ENCODE measurements around the gene OOSP4B. TPM values are rescaled to one million over a fixed set of nuclear protein-coding genes. Genes with fewer than 3 reads are reported as not detected.
"Not testable (repeated sequence)": the region's sequence is repeated elsewhere in the genome, so short reads cannot be mapped to it uniquely, and the experiment has no call there.

Gene OOSP4B
- total and polyA plus RNA-seq, 4 experiments from 2014 or later = not detected

DNA sequence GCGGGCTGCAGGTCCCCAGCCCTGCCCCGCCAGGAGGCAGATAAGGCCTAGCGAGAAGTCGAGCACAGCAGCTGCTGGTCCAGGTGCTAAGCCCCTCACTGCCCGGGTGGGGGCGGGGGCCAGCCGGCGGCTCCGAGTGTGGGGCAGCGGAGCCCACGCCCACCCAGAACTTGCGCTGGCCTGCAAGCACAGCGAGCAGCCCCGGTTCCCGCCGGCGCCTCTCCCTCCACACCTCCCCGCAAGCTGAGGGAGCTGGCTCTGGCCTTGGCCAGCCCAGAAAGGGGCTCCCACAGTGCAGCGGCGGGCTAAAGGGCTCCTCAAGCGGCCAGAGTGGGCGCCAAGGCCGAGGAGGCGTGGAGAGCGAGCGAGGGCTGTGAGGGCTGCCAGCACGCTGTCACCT lies 3.4 kb downstream of the OOSP4B start:
- CTCF ChIA-PET (ENCODE audit: partially characterized antibody); DNase-seq: not testable (repeated sequence)

DNA sequence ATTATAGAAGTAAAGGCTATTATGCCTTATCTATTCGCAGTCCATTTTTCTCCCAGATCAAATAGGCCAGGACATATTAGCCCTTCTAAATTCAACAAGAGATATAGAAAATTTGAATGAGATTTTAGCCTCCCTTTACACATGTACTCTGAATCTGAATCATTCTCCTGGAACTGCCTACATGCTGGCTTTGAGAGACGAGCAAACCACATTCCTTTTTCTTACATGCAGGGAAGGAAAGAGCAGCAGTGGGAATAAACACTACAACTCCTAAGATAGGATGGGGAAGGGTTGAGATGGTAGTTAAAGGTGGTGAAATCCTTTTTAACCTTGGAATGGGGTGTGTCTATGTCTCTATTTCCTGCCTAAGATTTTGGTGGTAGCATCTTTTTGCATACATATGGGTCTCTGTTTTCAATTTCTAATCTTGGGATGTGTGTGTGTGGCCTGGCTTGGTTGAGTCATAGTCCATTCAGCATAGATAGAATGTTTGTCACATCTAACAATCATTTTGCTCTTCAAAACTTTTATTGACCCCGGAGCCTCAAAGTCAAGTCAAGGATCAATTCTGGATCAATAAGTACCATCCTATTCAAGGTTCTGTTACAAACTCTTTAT lies 12.1 kb downstream of the OOSP4B start:
- no peaks in the 10 kb centered on the region for H3K9me3 Mint-ChIP-seq
- H3K27me3 ChIP-seq (ENCODE audit: insufficient read depth, low read length) = no peaks in the 10 kb centered on the region
- no peaks in the 10 kb centered on the region for H3K4me1 ChIP-seq (ENCODE audit: insufficient read depth, low read length)
- no peak overlapping the region for H3K27ac ChIP-seq (ENCODE audit: low read depth, low read length)
- no peak overlapping the region for H3K4me3 Mint-ChIP-seq
- H3K4me3 ChIP-seq (ENCODE audit: low read length in 2 of 2) = no peak overlapping the region
- POLR2A ChIA-PET (ENCODE audit: partially characterized antibody) = no interaction called here
- no peak overlapping the region for H3K27ac Mint-ChIP-seq
- H3K36me3 ChIP-seq (ENCODE audit: insufficient read depth, low read length) = no peaks in the 10 kb centered on the region
- peaks cover 2 to 3% of the 10 kb centered on the region in 2 donors for H3K27me3 Mint-ChIP-seq
- intact Hi-C loops (cut with micrococcal nuclease) = no loop called here
- H3K9me3 ChIP-seq (ENCODE audit: control insufficient read depth in 1 of 2, low read length in 2 of 2) = no peaks in the 10 kb centered on the region
- H3K4me1 Mint-ChIP-seq = no peaks in the 10 kb centered on the region
- H3K36me3 Mint-ChIP-seq = no peaks in the 10 kb centered on the region
- CTCF ChIA-PET (ENCODE audit: partially characterized antibody) = no interaction called here
- DNase-seq = no peak

More for the DNA sequence above, 3.4 kb downstream of the OOSP4B start:
- H3K27ac ChIP-seq (ENCODE audit: low read depth, low read length); H3K27ac Mint-ChIP-seq; H3K9me3 ChIP-seq (ENCODE audit: control insufficient read depth in 1 of 2, low read length in 2 of 2); H3K27me3 ChIP-seq (ENCODE audit: insufficient read depth, low read length); H3K4me1 ChIP-seq (ENCODE audit: insufficient read depth, low read length); H3K27me3 Mint-ChIP-seq; H3K4me3 Mint-ChIP-seq; POLR2A ChIA-PET (ENCODE audit: partially characterized antibody); H3K36me3 Mint-ChIP-seq; H3K36me3 ChIP-seq (ENCODE audit: insufficient read depth, low read length); H3K4me1 Mint-ChIP-seq; intact Hi-C loops (cut with micrococcal nuclease); H3K4me3 ChIP-seq (ENCODE audit: low read length in 2 of 2); H3K9me3 Mint-ChIP-seq: not testable (repeated sequence)

- no peaks in the 10 kb centered on the region for H3K4me1 ChIP-seq (ENCODE audit: insufficient read depth, low read length)
- no peak within 1 kb of the TSS for H3K27ac Mint-ChIP-seq
- no peaks in the 10 kb centered on the region for H3K9me3 Mint-ChIP-seq
- H3K9me3 ChIP-seq (ENCODE audit: control insufficient read depth in 1 of 2, low read length in 2 of 2) = no peaks in the 10 kb centered on the region
- no peaks in the 10 kb centered on the region for H3K36me3 Mint-ChIP-seq
- peaks cover 5 to 7% of the 10 kb centered on the region in 2 donors for H3K27me3 Mint-ChIP-seq
- H3K4me3 ChIP-seq (ENCODE audit: low read length in 2 of 2) = no peak within 1 kb of the TSS
- no peak within 1 kb of the TSS for H3K27ac ChIP-seq (ENCODE audit: low read depth, low read length)
- H3K36me3 ChIP-seq (ENCODE audit: insufficient read depth, low read length) = no peaks in the 10 kb centered on the region
- no peak for DNase-seq
- intact Hi-C loops (cut with micrococcal nuclease) = no loop called here
- ChIA-PET CTCF (ENCODE audit: partially characterized antibody) (no interaction called here), POLR2A (ENCODE audit: partially characterized antibody) (no interaction called here)
- no peak within 1 kb of the TSS for H3K4me3 Mint-ChIP-seq
- no peaks in the 10 kb centered on the region for H3K4me1 Mint-ChIP-seq
- H3K27me3 ChIP-seq (ENCODE audit: insufficient read depth, low read length) = no peaks in the 10 kb centered on the region
These were observed 23.1 kb downstream of the OOSP4B start, which contains the start of gene OOSP2 for GRCh38 chr11:60040109-60040508. Gene OOSP2 (plus strand): TSS chr11:60040409. CDS start chr11:60040460, 51 bp downstream.

GRCh38 chr11:60050422-60050821 lies 33.4 kb downstream of the OOSP4B start:
- H3K4me1 Mint-ChIP-seq; H3K27ac ChIP-seq (ENCODE audit: low read depth, low read length); H3K36me3 ChIP-seq (ENCODE audit: insufficient read depth, low read length); H3K27me3 ChIP-seq (ENCODE audit: insufficient read depth, low read length); intact Hi-C loops (cut with micrococcal nuclease); H3K4me3 ChIP-seq (ENCODE audit: low read length in 2 of 2); H3K9me3 Mint-ChIP-seq; H3K4me3 Mint-ChIP-seq; H3K4me1 ChIP-seq (ENCODE audit: insufficient read depth, low read length); DNase-seq; H3K9me3 ChIP-seq (ENCODE audit: control insufficient read depth in 1 of 2, low read length in 2 of 2); POLR2A ChIA-PET (ENCODE audit: partially characterized antibody); CTCF ChIA-PET (ENCODE audit: partially characterized antibody); H3K36me3 Mint-ChIP-seq; H3K27ac Mint-ChIP-seq: not testable (repeated sequence)
- peaks cover 7 to 14% of the 10 kb centered on the region in 2 donors for H3K27me3 Mint-ChIP-seq

DNA sequence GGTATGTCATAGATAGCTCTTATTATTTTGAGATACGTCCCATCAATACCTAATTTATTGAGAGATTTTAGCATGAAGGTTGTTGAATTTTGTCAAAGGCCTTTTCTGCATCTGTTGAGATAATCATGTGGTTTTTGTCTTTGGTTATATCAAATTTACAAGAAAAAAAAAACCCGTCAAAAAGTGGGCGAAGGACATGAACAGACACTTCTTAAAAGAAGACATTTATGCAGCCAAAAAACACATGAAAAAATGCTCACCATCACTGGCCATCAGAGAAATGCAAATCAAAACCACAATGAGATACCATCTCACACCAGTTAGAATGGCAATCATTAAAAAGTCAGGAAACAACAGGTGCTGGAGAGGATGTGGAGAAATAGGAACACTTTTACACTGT lies 33.9 kb downstream of the OOSP4B start:
- H3K36me3 Mint-ChIP-seq; H3K27me3 ChIP-seq (ENCODE audit: insufficient read depth, low read length); CTCF ChIA-PET (ENCODE audit: partially characterized antibody); H3K9me3 ChIP-seq (ENCODE audit: control insufficient read depth in 1 of 2, low read length in 2 of 2); H3K27ac Mint-ChIP-seq; H3K4me3 Mint-ChIP-seq; DNase-seq; intact Hi-C loops (cut with micrococcal nuclease); H3K4me3 ChIP-seq (ENCODE audit: low read length in 2 of 2); H3K4me1 Mint-ChIP-seq; H3K4me1 ChIP-seq (ENCODE audit: insufficient read depth, low read length); H3K36me3 ChIP-seq (ENCODE audit: insufficient read depth, low read length); POLR2A ChIA-PET (ENCODE audit: partially characterized antibody); H3K9me3 Mint-ChIP-seq; H3K27ac ChIP-seq (ENCODE audit: low read depth, low read length): not testable (repeated sequence)
- peaks cover 5 to 12% of the 10 kb centered on the region in 2 donors for H3K27me3 Mint-ChIP-seq

DNA sequence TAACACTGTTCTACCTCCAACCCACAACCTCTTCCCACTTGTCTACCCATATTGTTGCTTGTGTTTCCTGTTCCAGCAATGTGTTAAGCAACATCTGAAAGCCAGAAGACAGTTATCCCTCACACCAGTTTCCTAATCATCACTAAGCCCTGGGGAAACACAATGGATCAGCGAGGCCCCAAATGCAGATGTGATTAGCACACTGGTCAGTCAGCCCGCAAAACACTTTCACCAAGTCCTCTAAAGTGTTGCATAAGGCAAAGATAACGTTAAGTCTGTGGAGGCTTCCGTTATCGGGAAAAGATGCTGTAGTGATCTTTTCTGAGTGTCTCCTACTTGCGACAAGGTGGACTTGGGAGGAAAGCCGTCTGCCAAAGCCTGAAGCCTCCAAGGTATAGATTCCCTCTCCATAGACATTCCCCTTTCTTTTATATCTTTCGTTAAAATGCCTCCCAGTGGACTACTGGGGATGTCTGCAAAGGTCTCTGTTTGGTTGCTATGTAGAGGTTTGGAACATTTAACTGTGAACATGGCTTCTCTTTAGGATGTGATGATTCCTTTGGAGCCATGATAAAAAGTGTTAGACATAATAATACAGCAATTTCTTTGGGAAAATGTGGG lies 39.5 kb downstream of the OOSP4B start, which contains the start of gene MS4A3:
MS4A3 (plus strand) TSS at position 317 of the 621 bp plus-strand sequence. CDS start 4,496 bp downstream, outside the sequence.
- H3K9me3 ChIP-seq (ENCODE audit: control insufficient read depth in 1 of 2, low read length in 2 of 2) = no peaks in the 10 kb centered on the region
- H3K27ac Mint-ChIP-seq = no peak within 1 kb of the TSS
- H3K4me1 Mint-ChIP-seq = no peaks in the 10 kb centered on the region
- H3K4me1 ChIP-seq (ENCODE audit: insufficient read depth, low read length) = no peaks in the 10 kb centered on the region
- no peaks in the 10 kb centered on the region for H3K36me3 ChIP-seq (ENCODE audit: insufficient read depth, low read length)
- ChIA-PET POLR2A (ENCODE audit: partially characterized antibody) (no interaction called here), CTCF (ENCODE audit: partially characterized antibody) (no interaction called here)
- H3K9me3 Mint-ChIP-seq = peaks cover 0 to 7% (median 0%) of the 10 kb centered on the region in 8 donors
- no peaks in the 10 kb centered on the region for H3K36me3 Mint-ChIP-seq
- no peak for DNase-seq
- H3K27ac ChIP-seq (ENCODE audit: low read depth, low read length) = no peak within 1 kb of the TSS
- no peak within 1 kb of the TSS for H3K4me3 ChIP-seq (ENCODE audit: low read length in 2 of 2)
- peaks cover 10 to 15% of the 10 kb centered on the region in 2 donors for H3K27me3 Mint-ChIP-seq
- H3K4me3 Mint-ChIP-seq = no peak within 1 kb of the TSS
- intact Hi-C loops (cut with micrococcal nuclease) = no loop called here
- H3K27me3 ChIP-seq (ENCODE audit: insufficient read depth, low read length) = no peaks in the 10 kb centered on the region

- ChIA-PET POLR2A (ENCODE audit: partially characterized antibody) (no interaction called here), CTCF (ENCODE audit: partially characterized antibody) (no interaction called here)
- Histone ChIP-seq H3K4me3 (ENCODE audit: low read length in 2 of 2) (no peak overlapping the region), H3K27me3 (ENCODE audit: insufficient read depth, low read length) (no peaks in the 10 kb centered on the region), H3K9me3 (ENCODE audit: control insufficient read depth in 1 of 2, low read length in 2 of 2) (no peaks in the 10 kb centered on the region), H3K36me3 (ENCODE audit: insufficient read depth, low read length) (no peaks in the 10 kb centered on the region), H3K27ac (ENCODE audit: low read depth, low read length) (no peak overlapping the region), H3K4me1 (ENCODE audit: insufficient read depth, low read length) (no peaks in the 10 kb centered on the region)
- Mint-ChIP-seq H3K27me3 (peaks cover 10 to 15% of the 10 kb centered on the region in 2 donors), H3K27ac (no peak overlapping the region), H3K4me1 (no peaks in the 10 kb centered on the region), H3K4me3 (no peak overlapping the region), H3K9me3 (peaks cover 0 to 3% (median 0%) of the 10 kb centered on the region in 8 donors), H3K36me3 (no peaks in the 10 kb centered on the region)
- intact Hi-C loops (cut with micrococcal nuclease) = no loop called here
- no peak for DNase-seq
These were observed 42.1 kb downstream of the OOSP4B start for GRCh38 chr11:60059052-60059451.
